H1 (cell line): Measurements from ENCODE around the gene ADIPOQ. TPM values are rescaled to one million over a fixed set of nuclear protein-coding genes. Genes with fewer than 3 reads are reported as not detected.

ENCODE experiments used
- BCL11A ChIP-seq, 2 experiments: IDR thresholded peaks; one replicate each; pipeline ENCODE4 v1.6.1; 2011; ENCODE audit warnings: low read depth in 2 of 2, low read length in 2 of 2, mild to moderate bottlenecking in 2 of 2
- HDAC2 ChIP-seq, 2 experiments: fragments of 300-600 bp in 1 of 2; sonication (generic) in 1 of 2; IDR thresholded peaks; 2 replicates each; pipeline ENCODE4 v1.6.1; 2011 to 2012; ENCODE audit warnings: low read depth in 2 of 2, low read length in 2 of 2, mild to moderate bottlenecking in 2 of 2, moderate library complexity in 2 of 2, borderline replicate concordance in 1 of 2, inconsistent platforms in 1 of 2
- KDM1A ChIP-seq: fragments of 200-600, 300-600 bp; sonication (generic); IDR thresholded peaks from 2 replicates; pipeline ENCODE4 v1.7.1; 2016; ENCODE audit warnings: mild to moderate bottlenecking, low read length, borderline replicate concordance
- PHF8 ChIP-seq: fragments of 200-600 bp; sonication (generic); conservative IDR thresholded peaks from 2 replicates; pipeline ENCODE4 v1.7.1; 2012; ENCODE audit warnings: low read depth, mild to moderate bottlenecking, inconsistent platforms, low read length, moderate library complexity
- SIRT6 ChIP-seq: IDR thresholded peaks from one replicate; pipeline ENCODE4 v1.7.1; 2012; ENCODE audit warnings: low read length, inconsistent platforms
- SIX5 ChIP-seq: IDR thresholded peaks from 2 replicates; pipeline ENCODE4 v1.6.1; 2011; ENCODE audit warnings: mild to moderate bottlenecking, low read depth, low read length
- SP4 ChIP-seq: IDR thresholded peaks from 2 replicates; pipeline ENCODE4 v1.6.1; 2012; ENCODE audit warnings: low read length, inconsistent platforms
- TAF7 ChIP-seq: optimal IDR thresholded peaks from 2 replicates; pipeline ENCODE3; 2011; ENCODE audit warnings: low read depth, mild to moderate bottlenecking, inconsistent platforms, low read length, moderate library complexity, borderline replicate concordance
- polyA plus RNA-seq, 7 experiments: library from polyadenylated mRNA; depleted of rRNA in 3 of 7; stranded (reverse) in 5 of 7; unstranded in 2 of 7; fragments of >200 nt in 5 of 7; fragments of 200-250 nt in 2 of 7; gene quantifications; 1 replicate in 5 of 7; 2 replicates in 1 of 7; 4 replicates in 1 of 7; pipeline versions ENCODE4 v1.2.1 to v1.2.3, GENCODE V29; 2011 to 2013; ENCODE audit warnings: missing spikeins in 2 of 7, mixed read lengths in 2 of 7
- total RNA-seq: library from RNA; stranded (reverse); fragmentation: NEBNext Ultra II Directional; extraction: Animal tissue kit (Norgen Biotek cat#: 25700); gene quantifications from 2 replicates; pipeline ENCODE4 v1.2.1, GENCODE V29; 2021
- TF ChIP-seq, protein P1 (sequence below): fragments of 300-600 bp; sonication (generic); IDR thresholded peaks from 2 replicates; pipeline ENCODE4 v1.7.1; 2012; ENCODE audit warnings: low read length, moderate library complexity, mild to moderate bottlenecking, inconsistent platforms; ENCODE audit not compliant: insufficient replicate concordance

The ADIPOQ gene
- total and polyA plus RNA-seq, 2 of the 8 experiments (the other 6 are each of a cell fraction or from before 2014, with no cell fraction given): not detected

DNA sequence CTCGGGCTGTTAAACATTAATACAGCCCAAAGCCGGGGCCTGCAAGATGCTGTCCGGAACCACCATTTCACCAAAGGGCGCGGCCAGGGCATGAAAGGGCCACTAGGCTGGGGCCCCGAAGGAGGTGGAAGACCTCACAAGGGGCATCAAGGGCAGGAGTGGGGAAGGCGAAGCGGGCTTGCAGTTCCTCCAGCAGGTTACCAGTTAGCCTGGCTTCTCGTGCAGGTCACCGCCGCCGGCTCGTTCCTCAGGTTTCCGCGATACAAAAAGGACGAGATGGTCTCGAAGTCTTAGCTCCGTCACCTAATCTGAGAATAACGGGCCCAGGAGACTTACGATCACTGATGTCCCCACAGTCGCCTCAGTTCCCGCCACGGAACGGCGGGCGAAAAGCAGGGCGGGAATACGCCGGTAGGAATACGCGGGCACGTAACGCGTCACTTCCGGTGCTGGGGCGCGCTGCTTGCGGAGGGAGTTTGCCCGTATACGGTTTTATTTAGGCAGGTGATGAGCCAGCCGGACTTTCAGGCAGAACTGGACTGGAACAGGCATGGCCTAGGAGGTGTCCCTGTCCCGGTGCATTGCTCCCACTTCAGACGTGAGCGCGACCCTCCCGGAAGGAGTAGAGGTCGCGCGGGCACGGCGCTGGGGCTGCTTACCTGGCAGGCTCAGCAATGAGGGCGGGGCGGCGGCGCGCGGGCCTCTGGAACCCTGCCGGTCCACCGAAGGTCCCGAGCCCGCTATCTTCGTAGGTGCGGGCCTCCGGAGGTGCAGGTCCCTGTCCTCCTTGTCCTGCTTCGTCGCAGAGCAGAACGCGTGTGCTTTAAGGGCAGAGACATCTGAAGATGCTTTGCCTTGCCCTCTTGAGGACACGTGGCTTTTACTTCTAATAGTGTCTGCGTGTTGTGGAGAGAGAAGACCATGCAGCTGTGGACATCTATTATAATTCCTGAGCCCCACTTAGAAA, 36.1 kb upstream of the ADIPOQ start, which contains the start of gene RFC4 (continued):
- TF ChIP-seq, protein P1, sequence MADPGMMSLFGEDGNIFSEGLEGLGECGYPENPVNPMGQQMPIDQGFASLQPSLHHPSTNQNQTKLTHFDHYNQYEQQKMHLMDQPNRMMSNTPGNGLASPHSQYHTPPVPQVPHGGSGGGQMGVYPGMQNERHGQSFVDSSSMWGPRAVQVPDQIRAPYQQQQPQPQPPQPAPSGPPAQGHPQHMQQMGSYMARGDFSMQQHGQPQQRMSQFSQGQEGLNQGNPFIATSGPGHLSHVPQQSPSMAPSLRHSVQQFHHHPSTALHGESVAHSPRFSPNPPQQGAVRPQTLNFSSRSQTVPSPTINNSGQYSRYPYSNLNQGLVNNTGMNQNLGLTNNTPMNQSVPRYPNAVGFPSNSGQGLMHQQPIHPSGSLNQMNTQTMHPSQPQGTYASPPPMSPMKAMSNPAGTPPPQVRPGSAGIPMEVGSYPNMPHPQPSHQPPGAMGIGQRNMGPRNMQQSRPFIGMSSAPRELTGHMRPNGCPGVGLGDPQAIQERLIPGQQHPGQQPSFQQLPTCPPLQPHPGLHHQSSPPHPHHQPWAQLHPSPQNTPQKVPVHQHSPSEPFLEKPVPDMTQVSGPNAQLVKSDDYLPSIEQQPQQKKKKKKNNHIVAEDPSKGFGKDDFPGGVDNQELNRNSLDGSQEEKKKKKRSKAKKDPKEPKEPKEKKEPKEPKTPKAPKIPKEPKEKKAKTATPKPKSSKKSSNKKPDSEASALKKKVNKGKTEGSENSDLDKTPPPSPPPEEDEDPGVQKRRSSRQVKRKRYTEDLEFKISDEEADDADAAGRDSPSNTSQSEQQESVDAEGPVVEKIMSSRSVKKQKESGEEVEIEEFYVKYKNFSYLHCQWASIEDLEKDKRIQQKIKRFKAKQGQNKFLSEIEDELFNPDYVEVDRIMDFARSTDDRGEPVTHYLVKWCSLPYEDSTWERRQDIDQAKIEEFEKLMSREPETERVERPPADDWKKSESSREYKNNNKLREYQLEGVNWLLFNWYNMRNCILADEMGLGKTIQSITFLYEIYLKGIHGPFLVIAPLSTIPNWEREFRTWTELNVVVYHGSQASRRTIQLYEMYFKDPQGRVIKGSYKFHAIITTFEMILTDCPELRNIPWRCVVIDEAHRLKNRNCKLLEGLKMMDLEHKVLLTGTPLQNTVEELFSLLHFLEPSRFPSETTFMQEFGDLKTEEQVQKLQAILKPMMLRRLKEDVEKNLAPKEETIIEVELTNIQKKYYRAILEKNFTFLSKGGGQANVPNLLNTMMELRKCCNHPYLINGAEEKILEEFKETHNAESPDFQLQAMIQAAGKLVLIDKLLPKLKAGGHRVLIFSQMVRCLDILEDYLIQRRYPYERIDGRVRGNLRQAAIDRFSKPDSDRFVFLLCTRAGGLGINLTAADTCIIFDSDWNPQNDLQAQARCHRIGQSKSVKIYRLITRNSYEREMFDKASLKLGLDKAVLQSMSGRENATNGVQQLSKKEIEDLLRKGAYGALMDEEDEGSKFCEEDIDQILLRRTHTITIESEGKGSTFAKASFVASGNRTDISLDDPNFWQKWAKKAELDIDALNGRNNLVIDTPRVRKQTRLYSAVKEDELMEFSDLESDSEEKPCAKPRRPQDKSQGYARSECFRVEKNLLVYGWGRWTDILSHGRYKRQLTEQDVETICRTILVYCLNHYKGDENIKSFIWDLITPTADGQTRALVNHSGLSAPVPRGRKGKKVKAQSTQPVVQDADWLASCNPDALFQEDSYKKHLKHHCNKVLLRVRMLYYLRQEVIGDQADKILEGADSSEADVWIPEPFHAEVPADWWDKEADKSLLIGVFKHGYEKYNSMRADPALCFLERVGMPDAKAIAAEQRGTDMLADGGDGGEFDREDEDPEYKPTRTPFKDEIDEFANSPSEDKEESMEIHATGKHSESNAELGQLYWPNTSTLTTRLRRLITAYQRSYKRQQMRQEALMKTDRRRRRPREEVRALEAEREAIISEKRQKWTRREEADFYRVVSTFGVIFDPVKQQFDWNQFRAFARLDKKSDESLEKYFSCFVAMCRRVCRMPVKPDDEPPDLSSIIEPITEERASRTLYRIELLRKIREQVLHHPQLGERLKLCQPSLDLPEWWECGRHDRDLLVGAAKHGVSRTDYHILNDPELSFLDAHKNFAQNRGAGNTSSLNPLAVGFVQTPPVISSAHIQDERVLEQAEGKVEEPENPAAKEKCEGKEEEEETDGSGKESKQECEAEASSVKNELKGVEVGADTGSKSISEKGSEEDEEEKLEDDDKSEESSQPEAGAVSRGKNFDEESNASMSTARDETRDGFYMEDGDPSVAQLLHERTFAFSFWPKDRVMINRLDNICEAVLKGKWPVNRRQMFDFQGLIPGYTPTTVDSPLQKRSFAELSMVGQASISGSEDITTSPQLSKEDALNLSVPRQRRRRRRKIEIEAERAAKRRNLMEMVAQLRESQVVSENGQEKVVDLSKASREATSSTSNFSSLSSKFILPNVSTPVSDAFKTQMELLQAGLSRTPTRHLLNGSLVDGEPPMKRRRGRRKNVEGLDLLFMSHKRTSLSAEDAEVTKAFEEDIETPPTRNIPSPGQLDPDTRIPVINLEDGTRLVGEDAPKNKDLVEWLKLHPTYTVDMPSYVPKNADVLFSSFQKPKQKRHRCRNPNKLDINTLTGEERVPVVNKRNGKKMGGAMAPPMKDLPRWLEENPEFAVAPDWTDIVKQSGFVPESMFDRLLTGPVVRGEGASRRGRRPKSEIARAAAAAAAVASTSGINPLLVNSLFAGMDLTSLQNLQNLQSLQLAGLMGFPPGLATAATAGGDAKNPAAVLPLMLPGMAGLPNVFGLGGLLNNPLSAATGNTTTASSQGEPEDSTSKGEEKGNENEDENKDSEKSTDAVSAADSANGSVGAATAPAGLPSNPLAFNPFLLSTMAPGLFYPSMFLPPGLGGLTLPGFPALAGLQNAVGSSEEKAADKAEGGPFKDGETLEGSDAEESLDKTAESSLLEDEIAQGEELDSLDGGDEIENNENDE: no peak
- TF ChIP-seq HDAC2 (IDR thresholded peaks at IDR 0.05; ENCODE audit: borderline replicate concordance in 1 of 2, low read depth in 2 of 2, low read length in 2 of 2) (peak in 1 of 2 experiments; percentile 51; a peak in 1 of 4 replicates), KDM1A (no peak), SIRT6 (no peak), TAF7 (peak; percentile 74), BCL11A (IDR thresholded peaks at IDR 0.05; ENCODE audit: low read depth in 2 of 2, low read length in 2 of 2) (no peak), PHF8 (peak; percentile 88), SIX5 (no peak), SP4 (no peak; the same call in 1 of the 2 replicates)
